Hematopoietic multipotent progenitor cell treated with erythropoietin and hydrocortisone succinate and interleukin-3 and kit ligand, for 4 days (in vitro differentiated cells): ENCODE data around the gene ZNF175.

Experiments used
- DNase-seq: peaks from one replicate; pipeline ENCODE4 v3.0.0-alpha.2; 2015

Gene ZNF175

DNA sequence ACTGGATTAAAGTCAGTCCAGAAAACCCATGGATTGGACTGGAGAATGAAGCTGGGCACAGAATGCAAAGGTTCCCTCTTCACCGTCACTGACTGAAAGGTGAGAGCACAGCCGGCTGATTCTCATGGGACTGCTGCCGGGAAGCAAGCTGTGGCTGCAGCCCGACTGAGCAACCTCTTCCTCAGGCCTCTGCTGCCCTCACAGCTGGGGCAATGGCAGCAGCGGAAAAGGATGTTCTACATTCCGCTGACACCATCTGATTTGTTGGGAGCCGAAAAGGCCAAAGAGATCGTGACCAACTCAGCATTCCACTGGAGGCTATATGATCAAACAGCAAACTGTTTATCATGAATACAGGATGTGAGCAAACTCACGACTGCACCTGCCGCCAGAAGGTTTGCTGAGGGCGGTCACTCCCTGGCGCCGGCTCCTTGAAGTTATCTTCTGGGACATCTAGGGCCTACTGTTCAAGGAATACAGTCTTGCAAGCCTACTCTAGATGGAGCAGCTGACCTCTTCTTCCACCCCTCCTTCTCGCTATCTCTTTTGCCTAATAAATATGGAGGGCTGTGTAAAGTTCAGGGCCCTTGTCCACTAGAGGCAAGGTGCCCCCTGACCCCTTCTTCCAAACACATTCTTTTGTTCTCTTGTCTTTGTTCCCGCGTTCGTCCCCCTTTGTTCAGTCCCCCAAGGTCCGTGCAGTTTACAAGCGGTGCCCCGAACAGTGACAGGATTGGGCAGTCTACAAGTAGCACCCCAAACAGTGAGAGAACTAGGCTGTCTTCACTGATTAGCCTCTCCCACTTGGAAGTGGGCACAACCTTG is 20.0 kb upstream of the ZNF175 start:
- no peak for DNase-seq

DNA sequence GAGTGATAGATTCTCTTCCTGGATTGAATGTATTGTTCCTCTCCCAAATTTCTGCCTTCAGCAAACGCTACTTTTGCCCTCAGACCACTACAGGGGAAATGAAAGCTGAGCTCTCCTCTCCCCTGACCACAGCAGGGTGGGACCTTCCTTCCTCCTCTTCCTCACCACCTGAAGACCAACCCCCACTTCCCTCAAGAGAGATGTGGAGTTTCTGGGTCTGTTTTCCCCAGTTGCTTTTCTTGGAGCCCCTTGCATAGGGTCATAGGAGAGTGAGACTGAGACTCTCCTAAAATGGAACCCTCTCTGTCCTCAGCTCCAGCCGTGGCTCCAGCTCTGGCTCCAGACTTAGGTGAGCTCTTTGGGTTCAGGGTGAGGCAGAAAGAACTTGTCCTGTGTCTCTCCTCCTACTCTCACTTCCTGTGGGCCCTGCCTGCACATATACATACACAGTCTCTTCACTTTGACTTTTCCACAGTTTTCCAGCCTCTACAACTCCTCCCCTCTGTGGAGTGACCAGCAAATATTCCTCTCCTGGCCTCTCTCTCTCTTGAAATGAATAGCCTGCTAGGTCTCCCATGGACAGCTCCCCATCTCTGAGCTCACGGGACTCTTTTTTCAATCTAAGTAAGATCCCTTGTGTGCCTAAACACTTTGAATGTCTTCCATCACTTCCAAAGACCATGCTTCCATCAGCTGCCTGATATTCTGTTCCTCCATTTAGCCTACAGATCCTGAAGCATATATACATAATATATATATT is 19.2 kb upstream of the ZNF175 start:
- DNase-seq = no peak

DNA sequence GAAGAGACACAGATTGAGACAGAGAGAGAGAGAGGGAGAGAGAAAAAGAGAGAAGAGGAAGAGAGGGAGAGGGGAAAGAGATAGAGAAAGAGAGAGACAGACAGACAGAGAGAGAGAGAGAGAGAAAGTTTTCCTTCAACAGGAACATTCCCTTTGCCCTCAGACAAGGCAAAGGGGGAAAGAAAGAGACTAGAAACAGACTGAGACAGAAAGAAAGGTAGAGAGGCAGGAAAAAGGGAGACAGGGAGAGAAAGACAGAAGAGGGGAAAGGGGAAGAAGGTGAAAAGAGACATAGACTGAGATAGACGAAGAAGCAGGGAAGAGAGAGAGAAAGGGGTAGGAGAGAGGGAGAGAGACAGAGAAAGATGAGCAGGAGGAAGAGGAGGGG is 18.5 kb upstream of the ZNF175 start:
- no peak for DNase-seq

DNA sequence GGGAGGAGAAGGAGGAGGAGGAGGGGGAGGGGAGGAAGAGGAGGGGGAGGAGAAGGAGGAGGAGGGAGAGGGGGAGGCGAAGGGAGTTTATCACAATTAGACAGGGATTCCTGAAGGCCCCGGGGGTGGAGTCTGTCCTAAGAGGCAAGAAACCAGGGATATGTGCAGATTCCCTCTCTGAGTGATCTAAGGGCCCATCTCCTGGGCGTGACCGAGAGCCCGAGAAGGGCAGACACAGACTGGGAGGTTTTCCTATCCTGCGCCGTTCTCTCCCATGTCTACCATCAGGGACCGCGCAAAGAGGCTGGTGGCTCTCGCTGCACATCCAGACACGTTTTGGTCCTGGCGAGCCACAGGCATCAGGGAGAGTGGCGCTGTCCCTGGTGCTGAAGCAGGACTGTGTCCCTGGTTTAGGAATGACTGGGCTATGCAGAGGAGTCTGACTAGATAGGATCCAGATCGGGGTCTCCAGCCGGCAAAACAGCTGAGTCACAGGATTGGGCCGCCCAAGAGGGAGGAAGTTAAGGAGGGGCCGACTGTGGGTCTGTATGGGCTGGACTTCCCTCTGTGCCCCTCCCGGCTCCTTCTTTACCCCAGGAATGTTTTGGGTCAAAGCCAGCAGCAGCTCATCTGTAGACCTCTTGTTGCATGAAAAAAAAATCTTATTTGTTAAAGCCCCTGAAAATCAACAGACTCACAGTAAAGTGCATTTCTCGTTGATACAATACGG is 17.9 kb upstream of the ZNF175 start:
- DNase-seq = peak; percentile 85

DNA sequence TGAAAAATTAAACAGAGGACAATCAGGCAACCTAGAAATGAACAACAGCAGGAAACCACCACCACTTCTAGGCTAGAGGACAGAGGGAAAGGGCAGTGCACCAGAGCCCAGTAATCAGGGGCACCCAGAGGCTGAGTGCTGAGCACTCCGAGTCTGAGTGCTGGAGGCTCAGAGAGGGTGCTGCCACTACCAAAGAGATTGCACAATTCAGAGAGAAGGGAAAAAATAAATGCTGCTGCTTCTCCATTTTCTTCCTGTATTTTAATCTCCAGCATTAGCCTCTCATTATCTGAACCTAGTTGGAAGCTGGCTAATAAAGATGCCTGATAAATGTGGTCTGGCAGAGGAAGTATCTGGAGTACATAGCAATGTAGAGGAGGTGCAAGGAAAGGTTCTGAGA is 11.8 kb upstream of the ZNF175 start:
- DNase-seq = no peak

DNA sequence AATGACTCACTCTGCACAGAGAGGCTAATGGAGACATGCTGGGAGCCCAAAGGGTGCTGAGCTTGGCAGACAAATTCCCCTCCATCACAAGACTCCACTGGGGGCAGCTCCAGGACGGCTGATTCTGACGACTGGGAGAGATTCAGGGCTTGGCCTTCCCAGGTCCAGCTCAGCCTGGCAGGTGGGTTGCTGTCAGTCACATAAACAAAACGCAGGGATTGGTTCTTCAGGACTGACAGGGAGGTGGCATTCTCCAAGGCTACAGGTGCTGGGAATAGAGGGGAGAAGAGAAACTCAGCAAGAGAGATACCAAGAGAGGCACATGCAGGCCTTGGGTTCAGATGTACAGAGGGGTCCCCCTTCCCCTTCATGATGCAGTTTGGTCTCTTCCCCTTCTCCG is 10.7 kb upstream of the ZNF175 start:
- DNase-seq = no peak

DNA sequence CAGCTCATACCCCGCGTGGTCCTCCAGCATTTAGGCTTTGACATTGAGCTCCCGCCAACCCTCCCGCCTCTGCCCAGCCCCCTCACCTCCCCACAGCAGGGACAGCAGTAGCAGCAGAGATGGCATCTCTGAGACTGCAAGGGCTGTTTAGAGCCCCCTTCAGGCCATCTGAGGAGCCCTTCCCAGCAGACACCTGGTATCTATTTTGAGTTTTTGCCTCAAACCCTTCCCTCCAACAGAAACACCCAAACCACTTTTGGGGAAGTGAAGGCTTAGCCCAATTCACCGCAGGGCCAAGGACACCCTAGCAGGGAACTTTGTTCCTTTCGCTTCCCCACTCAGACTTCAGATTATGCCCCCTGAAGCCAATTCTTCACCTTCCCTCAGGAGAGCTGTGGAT is 6.3 kb upstream of the ZNF175 start:
- DNase-seq = peak; percentile 84

DNA sequence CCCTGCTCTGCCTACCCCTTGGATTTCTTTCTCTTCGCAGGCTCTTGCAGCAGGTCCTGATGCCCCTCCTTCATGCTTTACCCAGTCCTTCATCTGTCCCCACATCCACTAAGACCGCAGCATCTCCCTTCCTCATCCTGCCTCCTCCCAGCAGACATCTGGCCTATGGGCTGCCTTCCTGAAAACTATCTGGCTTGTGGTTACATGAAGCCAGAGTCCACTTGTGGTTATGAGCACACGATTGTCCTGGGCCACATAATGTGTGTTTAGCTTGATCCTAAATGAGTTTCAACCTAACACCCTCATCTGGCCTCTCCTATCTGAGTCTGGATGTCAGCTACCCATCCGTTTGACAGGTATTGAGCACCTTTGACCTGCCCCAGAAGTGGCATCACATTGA is 5.5 kb upstream of the ZNF175 start:
- peak; percentile 89 for DNase-seq

DNA sequence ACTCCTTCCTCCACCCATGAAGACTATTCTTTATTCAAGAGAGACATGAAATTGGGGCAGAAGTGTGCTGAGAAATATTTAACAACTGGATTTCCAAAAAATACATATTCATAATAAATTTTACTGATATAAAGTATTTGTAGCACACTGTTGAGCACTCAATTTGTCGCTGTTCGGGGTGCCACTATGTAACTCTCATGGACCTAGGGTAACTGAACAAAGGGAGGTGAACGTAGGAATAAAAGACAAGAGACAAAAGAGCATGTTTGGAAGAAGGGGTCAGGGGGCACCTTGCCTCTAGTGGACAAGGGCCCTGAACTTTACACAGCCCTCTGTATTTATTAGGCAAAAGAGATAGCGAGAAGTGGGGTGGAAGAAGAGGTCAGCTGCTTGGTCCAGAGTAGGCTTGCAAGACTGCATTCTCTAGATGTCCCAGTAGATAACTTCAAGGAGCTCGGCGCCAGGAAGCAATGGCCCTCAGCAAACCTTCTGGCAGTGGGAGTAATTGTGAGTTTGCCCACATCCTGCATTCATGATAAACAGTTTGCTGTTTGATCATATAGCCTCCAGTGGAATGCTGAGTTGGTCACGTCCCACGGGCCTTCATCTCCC is 4.5 kb upstream of the ZNF175 start:
- DNase-seq = peak; percentile 65

DNA sequence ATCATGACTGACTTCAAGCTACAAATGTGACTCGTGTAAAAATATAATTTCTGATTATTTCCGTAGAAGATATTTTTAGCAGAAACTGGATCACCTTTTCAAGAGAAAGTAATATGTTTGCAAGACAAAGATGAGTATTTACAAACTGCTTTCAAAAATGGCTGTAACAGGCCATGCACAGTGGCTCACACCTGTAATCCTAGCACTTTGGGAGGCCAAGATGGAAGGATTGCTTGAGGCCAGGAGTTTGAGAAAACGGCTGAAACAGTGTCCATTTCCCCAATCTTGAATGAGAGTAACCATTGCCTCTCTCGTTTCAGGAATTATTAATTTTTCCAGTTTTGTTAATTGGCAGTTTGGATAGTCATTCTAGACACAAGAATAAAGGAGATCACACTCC is 3.5 kb upstream of the ZNF175 start:
- DNase-seq = no peak

DNA sequence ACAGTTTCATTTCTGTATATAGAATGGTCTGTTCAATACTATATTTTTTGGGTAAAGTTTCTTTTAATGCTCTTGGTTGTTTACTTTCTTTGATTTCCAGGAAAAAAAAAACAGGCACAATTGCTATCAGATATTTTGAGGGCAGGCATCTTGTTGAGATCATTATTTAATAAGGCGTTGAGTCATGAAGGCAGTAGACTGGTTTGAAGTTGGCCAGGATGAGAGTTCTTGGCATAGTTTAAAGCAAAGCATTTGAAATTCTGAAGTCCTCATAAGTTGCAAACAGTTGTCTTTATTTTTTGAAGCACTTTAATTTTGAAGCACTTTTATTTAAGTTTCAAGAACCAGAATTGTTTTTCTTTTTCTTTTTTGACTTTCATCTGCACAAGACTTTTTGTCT is 2.6 kb upstream of the ZNF175 start:
- no peak for DNase-seq

DNA sequence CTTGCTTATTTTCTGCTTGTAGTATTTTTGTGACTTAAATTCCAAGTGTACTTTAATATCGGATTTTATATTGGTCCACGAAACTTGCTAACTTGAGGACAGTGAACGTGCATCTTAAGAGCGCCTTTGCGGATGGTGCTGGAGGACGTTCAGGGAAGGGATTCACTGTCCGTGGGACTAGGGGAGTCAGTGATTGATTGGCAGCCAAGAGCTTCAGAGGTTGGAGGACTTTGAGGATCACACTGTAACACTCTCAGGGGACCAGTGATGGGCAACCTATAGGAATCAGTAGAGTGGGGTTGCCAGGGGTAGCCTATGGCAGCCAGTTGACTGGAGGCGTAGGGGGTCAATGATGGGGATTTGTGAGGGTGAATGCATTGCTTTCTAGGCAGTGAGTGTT is 516 bp downstream of the ZNF175 start:
- peak; percentile 37 for DNase-seq

DNA sequence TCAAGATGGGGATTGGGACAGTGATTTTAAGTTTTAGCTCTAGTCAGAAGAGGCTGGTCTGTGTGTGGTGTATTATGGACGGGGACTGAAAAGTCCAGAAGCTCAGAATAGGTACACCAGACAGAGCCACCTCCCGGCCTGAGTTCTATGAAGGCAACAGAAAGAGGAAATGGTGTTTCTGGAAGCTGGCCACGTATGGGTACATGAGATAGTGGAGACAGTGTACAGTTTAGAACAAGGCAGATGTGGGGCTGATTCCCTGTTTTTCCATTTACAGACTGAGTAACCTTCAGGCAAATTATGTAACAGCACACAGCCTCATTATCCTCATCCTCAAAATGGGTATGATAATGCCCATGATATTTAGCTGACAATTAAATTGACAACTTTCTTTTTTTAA is 1.3 kb downstream of the ZNF175 start:
- peak; percentile 91 for DNase-seq

DNA sequence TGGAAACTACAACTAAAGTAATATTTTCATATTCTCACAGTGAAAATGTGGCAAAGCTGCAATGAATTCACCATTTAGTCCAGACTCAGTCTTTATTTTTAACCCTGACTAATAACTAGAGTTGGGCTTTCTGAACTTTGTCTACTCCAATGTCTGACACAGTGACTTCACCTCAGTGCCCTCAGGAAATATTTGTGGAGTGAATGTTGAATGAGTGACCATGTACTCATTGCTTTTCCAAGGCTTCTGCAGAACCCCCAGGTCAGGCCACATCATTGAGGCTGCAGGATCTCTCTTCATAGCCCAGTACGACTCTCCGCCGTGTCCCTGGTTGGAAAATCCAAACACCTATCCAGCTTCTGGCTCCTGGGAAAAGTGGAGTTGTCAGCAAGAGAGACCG is 1.8 kb downstream of the ZNF175 start:
- no peak for DNase-seq

DNA sequence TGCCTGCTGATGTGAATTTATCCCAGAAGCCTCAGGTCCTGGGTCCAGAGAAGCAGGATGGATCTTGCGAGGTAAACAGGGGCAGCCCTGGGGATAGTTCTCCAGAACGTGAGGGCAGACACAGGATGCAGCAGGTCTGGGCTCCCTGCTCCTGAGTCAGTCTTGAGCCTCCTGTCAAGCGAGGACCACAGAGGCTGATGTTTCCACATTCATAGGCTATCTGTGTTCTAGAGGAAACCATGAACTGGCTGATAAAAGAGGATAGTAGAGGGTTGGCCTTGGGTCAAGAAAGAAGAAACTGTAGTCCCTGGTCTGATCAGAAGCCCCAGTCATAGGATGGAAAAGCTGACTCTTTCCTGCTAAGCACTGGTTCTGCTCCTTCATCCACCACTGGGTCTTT is 2.2 kb downstream of the ZNF175 start:
- DNase-seq = peak; percentile 90

DNA sequence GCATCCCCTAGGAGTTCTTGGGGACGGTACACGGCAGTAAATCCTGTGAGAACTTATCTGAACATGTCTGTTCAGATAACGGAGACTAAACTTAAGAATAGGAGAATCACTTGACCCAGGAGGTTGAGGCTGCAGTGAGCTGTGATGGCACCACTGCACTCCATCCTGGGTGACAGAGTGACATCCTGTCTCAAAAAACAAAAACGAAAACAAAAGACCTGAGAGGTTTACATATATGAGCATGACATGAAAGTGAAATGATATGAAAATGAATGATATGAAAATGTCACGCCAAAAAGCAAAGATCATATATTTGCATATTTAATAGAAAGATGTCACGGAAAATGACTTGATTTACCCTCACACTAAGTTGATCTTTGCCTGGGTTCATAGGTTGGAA is 5.8 kb downstream of the ZNF175 start:
- no peak for DNase-seq

DNA sequence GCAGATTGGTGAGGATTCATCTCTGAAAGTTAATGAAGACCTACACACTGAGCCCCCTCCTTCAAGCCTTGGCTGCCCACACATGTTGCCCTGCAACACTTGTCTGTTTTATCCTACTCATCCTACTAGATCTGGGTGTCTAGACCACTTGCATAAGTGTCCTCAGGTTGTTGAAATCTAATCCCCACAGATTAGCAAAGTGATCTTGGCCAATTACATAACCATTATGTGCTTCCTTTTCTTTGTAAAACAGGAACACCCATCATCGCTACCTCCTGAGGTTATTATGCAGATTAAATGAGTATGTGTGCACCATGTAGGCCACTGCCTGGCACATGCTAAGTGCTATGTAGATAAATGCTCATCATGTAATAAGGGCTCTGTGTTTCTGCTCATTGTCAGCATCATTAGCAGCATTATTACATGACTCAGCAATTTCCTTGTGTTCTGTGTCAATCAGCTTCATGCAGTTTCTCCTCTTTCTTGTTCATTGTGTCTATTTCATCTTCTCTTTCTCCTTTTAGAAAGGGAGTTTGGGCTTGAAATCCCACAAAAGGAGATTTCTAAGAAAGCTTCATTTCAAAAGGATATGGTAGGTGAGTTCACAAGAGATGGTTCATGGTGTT is 15.1 kb downstream of the ZNF175 start:
- peak; percentile 76 for DNase-seq

DNA sequence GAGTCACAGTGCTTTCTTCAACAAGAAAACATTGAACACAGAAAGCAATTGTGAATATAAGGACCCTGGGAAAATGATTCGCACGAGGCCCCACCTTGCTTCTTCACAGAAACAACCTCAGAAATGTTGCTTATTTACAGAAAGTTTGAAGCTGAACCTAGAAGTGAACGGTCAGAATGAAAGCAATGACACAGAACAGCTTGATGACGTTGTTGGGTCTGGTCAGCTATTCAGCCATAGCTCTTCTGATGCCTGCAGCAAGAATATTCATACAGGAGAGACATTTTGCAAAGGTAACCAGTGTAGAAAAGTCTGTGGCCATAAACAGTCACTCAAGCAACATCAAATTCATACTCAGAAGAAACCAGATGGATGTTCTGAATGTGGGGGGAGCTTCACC is 15.7 kb downstream of the ZNF175 start:
- DNase-seq = no peak

DNA sequence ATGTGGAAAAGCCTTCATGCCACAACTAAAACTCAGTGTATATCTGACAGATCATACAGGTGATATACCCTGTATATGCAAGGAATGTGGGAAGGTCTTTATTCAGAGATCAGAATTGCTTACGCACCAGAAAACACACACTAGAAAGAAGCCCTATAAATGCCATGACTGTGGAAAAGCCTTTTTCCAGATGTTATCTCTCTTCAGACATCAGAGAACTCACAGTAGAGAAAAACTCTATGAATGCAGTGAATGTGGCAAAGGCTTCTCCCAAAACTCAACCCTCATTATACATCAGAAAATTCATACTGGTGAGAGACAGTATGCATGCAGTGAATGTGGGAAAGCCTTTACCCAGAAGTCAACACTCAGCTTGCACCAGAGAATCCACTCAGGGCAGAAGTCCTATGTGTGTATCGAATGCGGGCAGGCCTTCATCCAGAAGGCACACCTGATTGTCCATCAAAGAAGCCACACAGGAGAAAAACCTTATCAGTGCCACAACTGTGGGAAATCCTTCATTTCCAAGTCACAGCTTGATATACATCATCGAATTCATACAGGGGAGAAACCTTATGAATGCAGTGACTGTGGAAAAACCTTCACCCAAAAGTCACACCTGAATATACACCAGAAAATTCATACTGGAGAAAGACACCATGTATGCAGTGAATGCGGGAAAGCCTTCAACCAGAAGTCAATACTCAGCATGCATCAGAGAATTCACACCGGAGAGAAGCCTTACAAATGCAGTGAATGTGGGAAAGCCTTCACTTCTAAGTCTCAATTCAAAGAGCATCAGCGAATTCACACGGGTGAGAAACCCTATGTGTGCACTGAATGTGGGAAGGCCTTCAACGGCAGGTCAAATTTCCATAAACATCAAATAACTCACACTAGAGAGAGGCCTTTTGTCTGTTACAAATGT is 16.4 kb downstream of the ZNF175 start:
- DNase-seq = no peak

DNA sequence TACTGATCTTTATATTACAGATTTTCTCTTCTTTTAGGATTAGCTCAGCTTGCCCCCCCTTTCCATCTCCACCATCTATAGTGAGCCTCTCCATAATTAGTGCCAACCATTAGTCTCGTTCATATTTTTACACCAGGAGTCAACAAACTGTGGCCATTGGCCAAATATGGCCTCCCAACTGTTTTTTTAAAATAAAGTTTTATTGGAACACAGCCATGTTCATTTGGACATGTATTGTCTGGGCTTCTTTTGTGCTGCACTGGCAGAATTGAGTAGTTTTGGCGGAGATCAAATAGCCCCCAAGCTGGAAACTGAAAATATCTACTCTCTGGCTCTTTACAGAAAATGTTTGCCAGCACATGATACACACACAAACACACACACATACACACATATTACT is 18.4 kb downstream of the ZNF175 start:
- DNase-seq = no peak

DNA sequence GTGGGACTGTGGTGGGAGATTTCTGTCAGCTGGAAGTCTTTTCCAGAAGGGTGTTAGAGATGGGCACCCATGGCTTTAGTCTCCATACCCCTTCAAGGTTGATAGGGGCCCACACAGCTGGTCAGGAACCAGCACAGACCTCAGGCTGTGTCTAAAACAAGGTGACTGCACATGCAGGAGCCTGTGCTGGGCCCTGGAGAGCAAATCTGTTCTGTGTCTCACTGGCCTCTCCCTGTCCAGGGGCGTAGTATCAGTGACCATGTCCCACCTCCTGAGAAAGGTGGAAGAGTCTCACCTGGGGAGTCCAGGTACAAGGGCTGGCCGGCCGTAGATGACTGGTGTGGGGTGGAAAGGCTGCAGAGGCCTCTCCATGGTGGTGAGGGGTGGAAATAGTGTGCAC is 19.4 kb downstream of the ZNF175 start:
- no peak for DNase-seq

DNA sequence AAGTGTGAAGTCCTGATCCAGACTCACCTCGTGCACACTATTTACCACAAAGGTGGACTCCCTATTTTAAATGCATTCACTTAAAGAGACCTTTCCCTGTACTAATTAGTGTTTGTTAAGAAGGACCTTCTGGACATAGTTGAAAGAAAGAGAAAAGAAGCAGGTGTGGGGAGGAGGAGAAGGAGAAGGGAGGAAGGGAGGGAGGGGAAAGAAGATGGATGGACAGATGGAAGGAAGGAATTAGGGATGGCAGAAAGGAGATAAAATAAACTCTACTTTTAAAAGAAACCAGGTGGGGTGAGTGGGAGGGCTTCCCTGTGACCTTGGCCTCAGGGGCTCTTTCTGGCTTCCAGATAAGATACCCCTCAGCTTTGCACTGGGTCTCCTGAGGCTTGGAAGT is 21.4 kb downstream of the ZNF175 start:
- DNase-seq = no peak
